H1 (cell line): ENCODE measurements around the gene EGR2. TPM values are rescaled to one million over a fixed set of nuclear protein-coding genes. Genes with fewer than 3 reads are reported as not detected.

ENCODE experiments used
- SIRT6 ChIP-seq: IDR thresholded peaks from one replicate; pipeline ENCODE4 v1.7.1; 2012; ENCODE audit warnings: low read length, inconsistent platforms
- polyA plus RNA-seq, 7 experiments: library from polyadenylated mRNA; depleted of rRNA in 3 of 7; stranded (reverse) in 5 of 7; unstranded in 2 of 7; fragments of >200 nt in 5 of 7; fragments of 200-250 nt in 2 of 7; gene quantifications; 1 replicate in 5 of 7; 2 replicates in 1 of 7; 4 replicates in 1 of 7; pipeline versions ENCODE4 v1.2.1 to v1.2.3, GENCODE V29; 2011 to 2013; ENCODE audit warnings: missing spikeins in 2 of 7, mixed read lengths in 2 of 7
- total RNA-seq: library from RNA; stranded (reverse); fragmentation: NEBNext Ultra II Directional; extraction: Animal tissue kit (Norgen Biotek cat#: 25700); gene quantifications from 2 replicates; pipeline ENCODE4 v1.2.1, GENCODE V29; 2021

Gene EGR2
- total and polyA plus RNA-seq, 2 of the 8 experiments (the other 6 are each of a cell fraction or from before 2014, with no cell fraction given): 1.3 to 2.1 TPM

GRCh38 chr10:62811159-62811875 lies 4.8 kb downstream of the EGR2 start (continued):
- TF ChIP-seq SIRT6: no peak
- TF ChIP-seq, all 59 proteins: peak for 0
